HCT116 (cell line): ENCODE results near the gene MAP3K9. TPM values are rescaled to one million over a fixed set of nuclear protein-coding genes. Genes with fewer than 3 reads are reported as not detected.

Experiments
- ATAC-seq: fragments of 200-7000 bp; cut with Tn5 transposase; 2 replicates; pipeline ENCODE4 v1.9.1; 2020; ENCODE audit warnings: mild to moderate bottlenecking, moderate library complexity
- BruUV-seq: library from RNA; stranded (reverse); fragments of 400-500 nt; replicated peaks from 2 replicates; lab custom pipeline; 2021; lab: Mats Ljungman, UMichigan
- CTCF ChIA-PET: fragments of 300-600 bp; sonication (Branson Sonifier 250); formaldehyde crosslinking; loops from one replicate; lab custom pipeline; 2021; ENCODE audit warnings: antibody characterized with exemption; lab: Charles Lee
- POLR2A ChIA-PET: fragments of 300-600, 350-600 bp; sonication (Branson Sonifier 250); formaldehyde crosslinking; loops from one replicate; lab custom pipeline; 2021; ENCODE audit warnings: antibody characterized with exemption; lab: Charles Lee
- RAD21 ChIA-PET, 2 experiments: fragments of 300-600 bp; sonication (Branson Sonifier 250); formaldehyde crosslinking; loops; one replicate each; lab custom pipeline; 2023; ENCODE audit warnings: low total read pairs in 2 of 2; ENCODE audit not compliant: uncharacterized antibody in 2 of 2, unreplicated experiment in 2 of 2, low non-redundant PET in 1 of 2; lab: Charles Lee
- DNase-seq: peaks from one replicate; pipeline ENCODE4 v3.0.0-alpha.2; 2010; ENCODE audit warnings: low read depth, low spot score
- H2AFZ ChIP-seq: fragments of 200-600 bp; shearing (Covaris generic), sonication (generic); 2 replicates; pipeline ENCODE4 v1.6.1; 2017; ENCODE audit warnings: low read depth, mixed run types, mixed read lengths, antibody characterized with exemption, low read length; ENCODE audit not compliant: poor library complexity, severe bottlenecking
- H3K27ac ChIP-seq: 2 replicates; pipeline ENCODE4 v1.5.1; 2012; ENCODE audit warnings: low read depth, low read length
- H3K27me3 ChIP-seq: fragments of 200-600 bp; sonication (generic); 2 replicates; pipeline ENCODE4 v1.6.1; 2016; ENCODE audit warnings: mixed run types, low read length, mixed read lengths; ENCODE audit not compliant: insufficient read depth
- H3K36me3 ChIP-seq, 2 experiments: fragments of 200-500 bp in 1 of 2; fragments of 200-600 bp in 1 of 2; sonication (Bioruptor generic) in 1 of 2; sonication (generic) in 1 of 2; 2 replicates each; pipeline versions ENCODE4 v1.5.1 to v1.6.1; 2014 to 2016; ENCODE audit warnings: low read length in 2 of 2, inconsistent platforms in 1 of 2, mixed read lengths in 1 of 2, mixed run types in 1 of 2; ENCODE audit not compliant: insufficient read depth in 2 of 2, control insufficient read depth in 1 of 2
- H3K4me1 ChIP-seq, 2 experiments: fragments of 200-600 bp in 1 of 2; sonication (generic) in 1 of 2; 2 replicates each; pipeline versions ENCODE4 v1.5.1 to v1.6.1; 2012 to 2017; ENCODE audit warnings: low read length in 2 of 2, inconsistent platforms in 1 of 2, mild to moderate bottlenecking in 1 of 2, mixed read lengths in 1 of 2, mixed run types in 1 of 2, moderate library complexity in 1 of 2; ENCODE audit not compliant: insufficient read depth in 2 of 2, control insufficient read depth in 1 of 2
- H3K4me2 ChIP-seq: fragments of 200-600 bp; sonication (generic); 2 replicates; pipeline ENCODE4 v1.6.1; 2017; ENCODE audit warnings: mixed run types, low read length, mixed read lengths
- H3K4me3 ChIP-seq, 2 experiments: fragments of 200-600 bp in 1 of 2; sonication (generic) in 1 of 2; replicated peaks in 1 of 2; 2 replicates each; pipeline ENCODE4 v1.5.1; 2011 to 2016; ENCODE audit warnings: low read length in 2 of 2, control low read depth in 1 of 2, low read depth in 1 of 2, mild to moderate bottlenecking in 1 of 2, mixed read lengths in 1 of 2, mixed run types in 1 of 2
- H3K79me2 ChIP-seq: fragments of 200-600 bp; sonication (generic); 2 replicates; pipeline ENCODE4 v1.6.1; 2017; ENCODE audit warnings: mild to moderate bottlenecking, mixed run types, low read length, moderate library complexity, mixed read lengths; ENCODE audit not compliant: insufficient read depth
- H3K9ac ChIP-seq: fragments of 200-600 bp; sonication (generic); 2 replicates; pipeline ENCODE4 v1.6.1; 2016; ENCODE audit warnings: low read length, mixed read lengths
- H3K9me2 ChIP-seq: fragments of 200-600 bp; sonication (generic), shearing (Covaris generic); 2 replicates; pipeline ENCODE4 v1.6.1; 2017; ENCODE audit warnings: mixed run types, mild to moderate bottlenecking, moderate library complexity; ENCODE audit not compliant: insufficient read depth
- H3K9me3 ChIP-seq, 2 experiments: fragments of 200-500 bp in 1 of 2; fragments of 200-600 bp in 1 of 2; sonication (Bioruptor generic) in 1 of 2; sonication (generic) in 1 of 2; 2 replicates each; pipeline ENCODE4 v1.6.1; 2014 to 2017; ENCODE audit warnings: low read length in 2 of 2, mixed read lengths in 2 of 2, inconsistent platforms in 1 of 2, low read depth in 1 of 2, mild to moderate bottlenecking in 1 of 2, mixed run types in 1 of 2, moderate library complexity in 1 of 2; ENCODE audit not compliant: control insufficient read depth in 1 of 2, insufficient read depth in 1 of 2
- H4K20me1 ChIP-seq: fragments of 200-600 bp; sonication (generic), shearing (Covaris generic); 2 replicates; pipeline ENCODE4 v1.6.1; 2017; ENCODE audit warnings: mixed run types, mild to moderate bottlenecking, moderate library complexity; ENCODE audit not compliant: insufficient read depth
- CBX3 ChIP-seq: IDR thresholded peaks from 2 replicates; pipeline ENCODE4 v1.6.1; 2012; ENCODE audit warnings: low read depth
- CEBPB ChIP-seq: IDR thresholded peaks from 2 replicates; pipeline ENCODE4 v1.6.1; 2012; ENCODE audit warnings: low read depth
- ELF1 ChIP-seq: IDR thresholded peaks from 2 replicates; pipeline ENCODE4 v1.6.1; 2012; ENCODE audit warnings: low read depth, borderline replicate concordance
- EZH2phosphoT487 ChIP-seq: fragments of 200-600 bp; IDR thresholded peaks from 2 replicates; pipeline ENCODE4 v1.6.1; 2018; ENCODE audit warnings: antibody characterized with exemption, borderline replicate concordance
- POLR2AphosphoS5 ChIP-seq: IDR thresholded peaks from 2 replicates; pipeline ENCODE4 v1.6.1; 2011; ENCODE audit warnings: mild to moderate bottlenecking, low read depth, low read length, moderate library complexity
- REST ChIP-seq: IDR thresholded peaks from 2 replicates; pipeline ENCODE4 v1.6.1; 2012; ENCODE audit warnings: low read depth
- SIN3A ChIP-seq: IDR thresholded peaks from 2 replicates; pipeline ENCODE4 v1.6.1; 2012; ENCODE audit warnings: low read depth
- SP1 ChIP-seq: IDR thresholded peaks from 2 replicates; pipeline ENCODE4 v1.6.1; 2012; ENCODE audit warnings: low read depth
- TCF7L2 ChIP-seq: IDR thresholded peaks from 2 replicates; pipeline ENCODE4 v1.7.0; 2011; ENCODE audit warnings: borderline replicate concordance, inconsistent platforms; ENCODE audit not compliant: insufficient read depth, insufficient read length; ENCODE audit errors: extremely low read depth
- YY1 ChIP-seq: IDR thresholded peaks from 2 replicates; pipeline ENCODE4 v1.6.1; 2011; ENCODE audit warnings: low read length, low read depth, moderate library complexity, mild to moderate bottlenecking; ENCODE audit not compliant: insufficient replicate concordance; ENCODE audit errors: extremely low read depth
- ZBTB33 ChIP-seq: IDR thresholded peaks from 2 replicates; pipeline ENCODE4 v1.6.1; 2011; ENCODE audit warnings: mild to moderate bottlenecking, low read length, moderate library complexity; ENCODE audit not compliant: insufficient replicate concordance; ENCODE audit errors: extremely low read depth
- ZFX ChIP-seq: fragments of 450-650 bp; IDR thresholded peaks from 2 replicates; pipeline ENCODE4 v1.6.1; 2017
- intact Hi-C: fragments of 100-400 bp; cut with micrococcal nuclease; formaldehyde crosslinking; loops from 2 replicates; pipeline ENCODE4 v1.10.0; 2022
- total RNA-seq: library from RNA; stranded (reverse); gene quantifications from one replicate; pipeline ENCODE4 v1.2.1, GENCODE V29; 2021; ENCODE audit not compliant: unreplicated experiment

The MAP3K9 gene
- total RNA-seq, 1 experiment from 2014 or later = 11.7 TPM

GRCh38 chr14:70810621-70811020 is 1.3 kb upstream of the MAP3K9 start (continued):
- TF ChIP-seq REST (no peak), YY1 (no peak), CEBPB (no peak), TCF7L2 (no peak), ELF1 (no peak), SP1 (no peak), CBX3 (no peak)
- TF ChIP-seq, all 23 proteins: peak for 0

GRCh38 chr14:70808416-70809224 is 693 bp downstream of the MAP3K9 start:
- ATAC-seq = peak; percentile 25
- Histone ChIP-seq H3K36me3 (peaks cover 0 to 5% of the 10 kb centered on the region in 2 experiments; a peak in 1 of 4 replicates), H3K4me3 (peak overlapping the region; percentile 64 to 79), H3K9me2 (no peaks in the 10 kb centered on the region), H2AFZ (no peak overlapping the region), H4K20me1 (no peaks in the 10 kb centered on the region), H3K4me1 (peaks cover 17 to 29% of the 10 kb centered on the region in 2 experiments), H3K4me2 (peak overlapping the region; percentile 77), H3K79me2 (peaks cover 45% of the 10 kb centered on the region), H3K27ac (peak overlapping the region; percentile 71), H3K9ac (peak overlapping the region; percentile 75), H3K27me3 (no peaks in the 10 kb centered on the region), H3K9me3 (no peaks in the 10 kb centered on the region)
- RAD21 ChIA-PET = interaction anchor here (0.8 to 1.2 kb wide), 3 partner anchors 9 to 167 kb away, joined by 3 to 13 read pairs (median 3); partner anchors contain the start of gene TTC9 (in 1 of the 2)
- BruUV-seq = no TSS peak
- POLR2A ChIA-PET = interaction anchor here (0.6 to 1.8 kb wide), 11 partner anchors 10 to 393 kb away, joined by 3 to 6 read pairs (median 3); no protein-coding TSS in a partner anchor
- CTCF ChIA-PET = interaction anchor here (1.2 to 2.0 kb wide), 5 partner anchors 9 to 186 kb away, joined by 4 to 23 read pairs (median 7); partner anchors contain the start of gene PCNX1
- DNase-seq = no peak
- intact Hi-C loops = no loop called here
- TF ChIP-seq POLR2AphosphoS5 (peak; percentile 53; the same call in 1 of the 2 replicates), ZFX (peak; percentile 44; the same call in 1 of the 2 replicates), EZH2phosphoT487 (no peak), SIN3A (0 out of 2 replicates have a peak, but pooled peaks have one; percentile 53), CEBPB (no peak), YY1 (no peak), ZBTB33 (no peak)
